ENCODE data around the gene ACBD4. TPM values are rescaled to one million over a fixed set of nuclear protein-coding genes. Genes with fewer than 3 reads are reported as not detected.

ACBD4 gene
- total RNA-seq, 4 donors from 2014 or later: 25.9 to 41.9 (median 28.2) TPM

- Histone ChIP-seq H3K27ac (peak overlapping the region; percentile 93 to 98 (median 94)), H3K36me3 (peaks cover 0 to 19% (median 0%) of the 10 kb centered on the region in 3 donors)
Measured at GRCh38 chr17:45143767-45144198, 8.3 kb downstream of the ACBD4 start.

GRCh38 chr17:45144199-45145034, 8.9 kb downstream of the ACBD4 start:
- peak in 1 of 2 donors; percentile 33 for DNase-seq (ENCODE audit: low spot score in 2 of 2)
- peak overlapping the region; percentile 37 to 62 (median 44) for H3K4me3 ChIP-seq
- H3K4me1 ChIP-seq: peaks cover 5 to 46% (median 25%) of the 10 kb centered on the region in 4 donors
- peak overlapping the region; percentile 93 to 98 (median 94) for H3K27ac ChIP-seq
- peaks cover 0 to 12% (median 0%) of the 10 kb centered on the region in 3 donors for H3K36me3 ChIP-seq
- TF ChIP-seq POLR2A (IDR thresholded peaks at IDR 0.05) (peak in 1 of 2 donors; percentile 16), EP300 (IDR thresholded peaks at IDR 0.05) (peak in 1 of 2 donors; percentile 52), CTCF (IDR thresholded peaks at IDR 0.05) (peak in 1 of 5 experiments; percentile 22)
- H3K9me3 ChIP-seq: no peaks in the 10 kb centered on the region
- WGBS, 2 donors: 2 to 3% methylated on average over 27 to 36 of the region's 71 CpGs
- no peaks in the 10 kb centered on the region for H3K27me3 ChIP-seq

More at GRCh38 chr17:45143767-45144198, 8.3 kb downstream of the ACBD4 start:
- Histone ChIP-seq H3K4me3 (peak overlapping the region; percentile 37 to 62 (median 44)), H3K9me3 (no peaks in the 10 kb centered on the region), H3K4me1 (peaks cover 5 to 46% (median 25%) of the 10 kb centered on the region in 4 donors), H3K27me3 (no peaks in the 10 kb centered on the region)
- 0% methylated on average over 19 to 20 of the region's 21 CpGs for WGBS, 2 donors
- TF ChIP-seq POLR2A (IDR thresholded peaks at IDR 0.05) (peak in 1 of 2 donors; percentile 30), CTCF (IDR thresholded peaks at IDR 0.05) (no peak), EP300 (IDR thresholded peaks at IDR 0.05) (peak; percentile 17 to 73)
- peak; percentile 88 for DNase-seq (ENCODE audit: low spot score in 2 of 2)

GRCh38 chr17:45145035-45145389, 9.5 kb downstream of the ACBD4 start:
- H3K36me3 ChIP-seq: peaks cover 0 to 8% (median 0%) of the 10 kb centered on the region in 3 donors
- H3K4me1 ChIP-seq: peaks cover 5 to 46% (median 25%) of the 10 kb centered on the region in 4 donors
- peak overlapping the region; percentile 93 to 98 (median 94) for H3K27ac ChIP-seq
- no peaks in the 10 kb centered on the region for H3K9me3 ChIP-seq
- WGBS, 2 donors: 75 to 78% methylated on average over 8 of the region's 8 CpGs
- H3K27me3 ChIP-seq: no peaks in the 10 kb centered on the region
- no peak for DNase-seq (ENCODE audit: low spot score in 2 of 2)
- TF ChIP-seq CTCF (IDR thresholded peaks at IDR 0.05) (no peak), POLR2A (IDR thresholded peaks at IDR 0.05) (no peak), EP300 (IDR thresholded peaks at IDR 0.05) (no peak)
- H3K4me3 ChIP-seq: peak overlapping the region; percentile 37 to 62 (median 44)

- H3K27ac ChIP-seq: peak overlapping the region; percentile 93 to 99 (median 96)
- 84 to 87% methylated on average over 10 of the region's 10 CpGs for WGBS, 2 donors
- no peaks in the 10 kb centered on the region for H3K36me3 ChIP-seq
- H3K4me3 ChIP-seq: no peak overlapping the region
- H3K4me1 ChIP-seq: peaks cover 5 to 54% (median 28%) of the 10 kb centered on the region in 4 donors
- TF ChIP-seq EP300 (IDR thresholded peaks at IDR 0.05): no peak
- TF ChIP-seq POLR2A (IDR thresholded peaks at IDR 0.05): no peak
- no peak for TF ChIP-seq CTCF (IDR thresholded peaks at IDR 0.05)
- H3K9me3 ChIP-seq: no peaks in the 10 kb centered on the region
- H3K27me3 ChIP-seq: no peaks in the 10 kb centered on the region
- DNase-seq (ENCODE audit: low spot score in 2 of 2): no peak
Measured at GRCh38 chr17:45146166-45146565, 10.7 kb downstream of the ACBD4 start.

DNA sequence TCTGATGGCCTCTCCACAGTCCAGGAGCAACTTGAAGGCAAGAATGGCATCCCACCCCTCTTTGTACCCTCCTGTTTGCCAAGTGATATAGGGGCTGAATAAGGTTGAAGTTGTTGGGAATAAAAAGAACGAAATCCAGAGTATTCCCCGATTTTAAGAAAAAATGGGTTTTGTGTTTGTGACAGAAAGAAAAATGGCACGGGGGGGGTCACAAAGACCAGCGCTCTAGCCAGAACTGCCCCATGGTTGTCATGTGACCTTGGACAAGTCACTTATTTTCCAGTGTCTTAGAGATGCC, 11.1 kb downstream of the ACBD4 start:
- 43 to 55% methylated on average over 4 of the region's 4 CpGs for WGBS, 2 donors
- no peak for DNase-seq (ENCODE audit: low spot score in 2 of 2)
- peak overlapping the region in 2 of 4 donors; percentile 66 to 79 for H3K4me3 ChIP-seq
- H3K27me3 ChIP-seq: no peaks in the 10 kb centered on the region
- no peak for TF ChIP-seq EP300 (IDR thresholded peaks at IDR 0.05)
- TF ChIP-seq POLR2A (IDR thresholded peaks at IDR 0.05): no peak
- no peak for TF ChIP-seq CTCF (IDR thresholded peaks at IDR 0.05)
- H3K9me3 ChIP-seq: no peaks in the 10 kb centered on the region
- H3K27ac ChIP-seq: peak overlapping the region; percentile 93 to 99 (median 96)
- peaks cover 5 to 58% (median 32%) of the 10 kb centered on the region in 4 donors for H3K4me1 ChIP-seq
- no peaks in the 10 kb centered on the region for H3K36me3 ChIP-seq

All from tibial nerve (tissue), 4 donors.